Heart right ventricle (tissue), 16 donors: ENCODE measurements around the gene REST. TPM values are rescaled to one million over a fixed set of nuclear protein-coding genes. Genes with fewer than 3 reads are reported as not detected.

Experiments used
- ATAC-seq, 8 donors: fragments of 200-7000 bp; cut with Tn5 transposase; one replicate each; pipeline ENCODE4 v1.9.1; 2020; ENCODE audit warnings: mild to moderate bottlenecking in 8 of 8, moderate library complexity in 8 of 8, moderate number of reproducible peaks in 1 of 8
- DNase-seq, 2 donors: peaks; one replicate each; pipeline ENCODE4 v3.0.0-alpha.2; 2020
- H3K27ac ChIP-seq, 10 donors: fragments of 200-600 bp; sonication (generic) in 2 of 10; one replicate each; pipeline versions ENCODE4 v1.5.0 to v1.8.0; 2020 to 2022; ENCODE audit warnings: mild to moderate bottlenecking in 3 of 10
- H3K27me3 ChIP-seq, 7 donors: fragments of 200-600 bp; one replicate each; pipeline ENCODE4 v1.8.0; 2021 to 2022; ENCODE audit warnings: mild to moderate bottlenecking in 2 of 7
- H3K36me3 ChIP-seq, 9 donors: fragments of 200-600 bp; sonication (generic) in 1 of 9; one replicate each; pipeline versions ENCODE4 v1.5.0 to v1.8.0; 2020 to 2022; ENCODE audit warnings: mild to moderate bottlenecking in 2 of 9
- H3K4me1 ChIP-seq, 9 donors: fragments of 200-600 bp; sonication (generic) in 1 of 9; one replicate each; pipeline versions ENCODE4 v1.5.0 to v1.8.0; 2020 to 2022; ENCODE audit warnings: mild to moderate bottlenecking in 4 of 9
- H3K4me3 ChIP-seq, 10 donors: fragments of 200-600 bp; sonication (generic) in 2 of 10; one replicate each; pipeline versions ENCODE4 v1.5.0 to v1.8.0; 2020 to 2022; ENCODE audit warnings: mild to moderate bottlenecking in 7 of 10, moderate library complexity in 2 of 10
- H3K9me3 ChIP-seq, 11 donors: fragments of 200-600 bp in 10 of 11; sonication (generic) in 2 of 11; one replicate each; pipeline versions ENCODE4 v1.5.0 to v1.8.0; 2013 to 2022; ENCODE audit warnings: mild to moderate bottlenecking in 2 of 11, control low read depth in 1 of 11, moderate library complexity in 1 of 11
- WGBS, 2 donors: extraction: QIAGEN DNeasy Blood & Tissue Kit; methylation state at CpG; one replicate each; pipeline ENCODE4 v1.1.7; 2013; ENCODE audit warnings: inconsistent platforms in 1 of 2; 5-methylcytosine and 5-hydroxymethylcytosine counted together
- intact Hi-C, 10 donors: fragments of 100-400 bp; cut with DNase I; formaldehyde crosslinking; loops; one replicate each; pipeline versions ENCODE4 v1.11.1 to v1.14.2; 2022
- long read RNA-seq, 3 donors: library from polyadenylated mRNA; unstranded; transcript quantifications; one replicate each; pipeline ENCODE4 v2.0.0, GENCODE V29; 2020 to 2021
- polyA plus RNA-seq, 2 donors: library from polyadenylated mRNA; stranded (reverse); fragments of 200-250 nt; gene quantifications; one replicate each; pipeline ENCODE4 v1.2.3, GENCODE V29; 2013
- total RNA-seq, 10 donors: library from RNA; stranded (reverse); fragmentation: NEBNext Ultra II Directional in 3 of 10; extraction: Animal tissue kit (Norgen Biotek cat#: 25700) in 3 of 10; gene quantifications; one replicate each; pipeline versions ENCODE4 v1.2.1 to v1.2.4, GENCODE V29; 2021 to 2023
- TF ChIP-seq, protein P1 (sequence below), 9 donors: fragments of 200-600 bp; sonication (generic) in 2 of 9; IDR thresholded peaks; one replicate each; pipeline versions ENCODE4 v1.5.0 to v1.8.0; 2021 to 2022; ENCODE audit warnings: antibody characterized with exemption in 9 of 9, mild to moderate bottlenecking in 5 of 9, moderate library complexity in 1 of 9
- donor health status: Arrhythmogenic right ventricular cardiomyopathy.
- donor health status: ischemic (EF 13 %, LVEDD 7.1; RV severe dilation, severe dysfunction).
- donor health status: healthy with polysubstance abuse.
- donor health status: DM: no; HTN: yes; CAD: no.
- donor health status: DM: no; HTN: no; CAD: no.
- donor health status: ischemic (EF 25% LVEDD 6.9; RV normal size, moderate dysfunction).
- donor health status: ischemic (EF 25% LVEDD 5.7; RV mildly dilated, moderate dysfunction).
- donor health status: healthy.
- donor health status: DM: yes; HTN: yes; CAD: no.
- donor health status: Ischemic cardiomyopathy.
- donor health status: ischemic (EF 35%, LVEDD 5.7; RV mildly dilated, moderate dysfunction).
- donor health status: nonischemic (EF 11% LVEDD 7.7; RV severe dilation, severe dysfunction).
- donor health status: DM: yes; HTN: yes; CAD: no.
- donor health status: PGD.
- donor health status: ischemic (EF 29% LVEDD 5.4; RV normal size, mild dysfunction).
- donor health status: nonischemic (EF 23%, LVEDD 6.1; RV moderate dilation, normal function).

REST gene, protein sequence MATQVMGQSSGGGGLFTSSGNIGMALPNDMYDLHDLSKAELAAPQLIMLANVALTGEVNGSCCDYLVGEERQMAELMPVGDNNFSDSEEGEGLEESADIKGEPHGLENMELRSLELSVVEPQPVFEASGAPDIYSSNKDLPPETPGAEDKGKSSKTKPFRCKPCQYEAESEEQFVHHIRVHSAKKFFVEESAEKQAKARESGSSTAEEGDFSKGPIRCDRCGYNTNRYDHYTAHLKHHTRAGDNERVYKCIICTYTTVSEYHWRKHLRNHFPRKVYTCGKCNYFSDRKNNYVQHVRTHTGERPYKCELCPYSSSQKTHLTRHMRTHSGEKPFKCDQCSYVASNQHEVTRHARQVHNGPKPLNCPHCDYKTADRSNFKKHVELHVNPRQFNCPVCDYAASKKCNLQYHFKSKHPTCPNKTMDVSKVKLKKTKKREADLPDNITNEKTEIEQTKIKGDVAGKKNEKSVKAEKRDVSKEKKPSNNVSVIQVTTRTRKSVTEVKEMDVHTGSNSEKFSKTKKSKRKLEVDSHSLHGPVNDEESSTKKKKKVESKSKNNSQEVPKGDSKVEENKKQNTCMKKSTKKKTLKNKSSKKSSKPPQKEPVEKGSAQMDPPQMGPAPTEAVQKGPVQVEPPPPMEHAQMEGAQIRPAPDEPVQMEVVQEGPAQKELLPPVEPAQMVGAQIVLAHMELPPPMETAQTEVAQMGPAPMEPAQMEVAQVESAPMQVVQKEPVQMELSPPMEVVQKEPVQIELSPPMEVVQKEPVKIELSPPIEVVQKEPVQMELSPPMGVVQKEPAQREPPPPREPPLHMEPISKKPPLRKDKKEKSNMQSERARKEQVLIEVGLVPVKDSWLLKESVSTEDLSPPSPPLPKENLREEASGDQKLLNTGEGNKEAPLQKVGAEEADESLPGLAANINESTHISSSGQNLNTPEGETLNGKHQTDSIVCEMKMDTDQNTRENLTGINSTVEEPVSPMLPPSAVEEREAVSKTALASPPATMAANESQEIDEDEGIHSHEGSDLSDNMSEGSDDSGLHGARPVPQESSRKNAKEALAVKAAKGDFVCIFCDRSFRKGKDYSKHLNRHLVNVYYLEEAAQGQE
- total RNA-seq (10 to 100 TPM; 22.4 to 36.8 (median 28.6) TPM), polyA plus RNA-seq (1 to 10 TPM; 3.3 to 4.8 TPM)
- long read RNA-seq, donor 1, full-length matches to known transcripts = 23 of 44 reads
- long read RNA-seq, donor 1, partial matches to known transcripts = 2 of 44 reads
- long read RNA-seq, donor 1, other reads (novel, unspliced or antisense) = 19 of 44 reads
- long read RNA-seq, donor 2, full-length matches to known transcripts = 39 of 59 reads
- long read RNA-seq, donor 2, partial matches to known transcripts = 1 of 59 reads
- long read RNA-seq, donor 2, other reads (novel, unspliced or antisense) = 19 of 59 reads
- long read RNA-seq, donor 3, full-length matches to known transcripts = 21 of 65 reads
- long read RNA-seq, donor 3, partial matches to known transcripts = 2 of 65 reads
- long read RNA-seq, donor 3, other reads (novel, unspliced or antisense) = 42 of 65 reads

GRCh38 chr4:56907489-56908205 is at the start of gene REST:
REST (plus strand) TSS chr4:56907900; CDS start chr4:56910639, 2,739 bp downstream.
- peak; percentile 73 to 84 for DNase-seq
- peaks cover 0 to 16% (median 0%) of the 10 kb centered on the region in 9 donors for H3K36me3 ChIP-seq
- H3K27me3 ChIP-seq = no peaks in the 10 kb centered on the region
- peak within 1 kb of the TSS; percentile 53 to 96 (median 92) for H3K27ac ChIP-seq
- intact Hi-C loops = loop anchor here in 4 of 10 donors (5.0 kb wide), 1 partner anchor 70 kb away; the partner anchor contains the start of genes NOA1 (in 4 of the 4) and POLR2B (in 4 of the 4)
- TF ChIP-seq, protein P1, sequence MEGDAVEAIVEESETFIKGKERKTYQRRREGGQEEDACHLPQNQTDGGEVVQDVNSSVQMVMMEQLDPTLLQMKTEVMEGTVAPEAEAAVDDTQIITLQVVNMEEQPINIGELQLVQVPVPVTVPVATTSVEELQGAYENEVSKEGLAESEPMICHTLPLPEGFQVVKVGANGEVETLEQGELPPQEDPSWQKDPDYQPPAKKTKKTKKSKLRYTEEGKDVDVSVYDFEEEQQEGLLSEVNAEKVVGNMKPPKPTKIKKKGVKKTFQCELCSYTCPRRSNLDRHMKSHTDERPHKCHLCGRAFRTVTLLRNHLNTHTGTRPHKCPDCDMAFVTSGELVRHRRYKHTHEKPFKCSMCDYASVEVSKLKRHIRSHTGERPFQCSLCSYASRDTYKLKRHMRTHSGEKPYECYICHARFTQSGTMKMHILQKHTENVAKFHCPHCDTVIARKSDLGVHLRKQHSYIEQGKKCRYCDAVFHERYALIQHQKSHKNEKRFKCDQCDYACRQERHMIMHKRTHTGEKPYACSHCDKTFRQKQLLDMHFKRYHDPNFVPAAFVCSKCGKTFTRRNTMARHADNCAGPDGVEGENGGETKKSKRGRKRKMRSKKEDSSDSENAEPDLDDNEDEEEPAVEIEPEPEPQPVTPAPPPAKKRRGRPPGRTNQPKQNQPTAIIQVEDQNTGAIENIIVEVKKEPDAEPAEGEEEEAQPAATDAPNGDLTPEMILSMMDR (IDR thresholded peaks at IDR 0.05) = no peak
- H3K4me1 ChIP-seq = peaks cover 3 to 43% (median 39%) of the 10 kb centered on the region in 9 donors
- peak; percentile 74 to 90 (median 86) for ATAC-seq
- H3K4me3 ChIP-seq = peak within 1 kb of the TSS; percentile 63 to 99 (median 94)
- 1% methylated on average over 71 to 74 of the region's 74 CpGs for WGBS, 2 donors
- H3K9me3 ChIP-seq = no peaks in the 10 kb centered on the region

GRCh38 chr4:56859841-56860240 is 47.9 kb upstream of the REST start:
- no peak for DNase-seq
- ATAC-seq = no peak
- no peaks in the 10 kb centered on the region for H3K9me3 ChIP-seq
- no peaks in the 10 kb centered on the region for H3K27me3 ChIP-seq
- intact Hi-C loops = no loop called here
- 75 to 95% methylated on average over 5 of the region's 5 CpGs for WGBS, 2 donors
- no peaks in the 10 kb centered on the region for H3K4me1 ChIP-seq
- no peaks in the 10 kb centered on the region for H3K36me3 ChIP-seq
- no peak overlapping the region for H3K4me3 ChIP-seq
- TF ChIP-seq, protein P1 (IDR thresholded peaks at IDR 0.05) = no peak
- H3K27ac ChIP-seq = no peak overlapping the region

- 93 to 96% methylated on average over 3 of the region's 3 CpGs for WGBS, 2 donors
- intact Hi-C loops = no loop called here
- Histone ChIP-seq H3K4me3 (no peak overlapping the region), H3K27me3 (no peaks in the 10 kb centered on the region), H3K4me1 (no peaks in the 10 kb centered on the region), H3K36me3 (no peaks in the 10 kb centered on the region), H3K27ac (no peak overlapping the region), H3K9me3 (no peaks in the 10 kb centered on the region)
- no peak for DNase-seq
- ATAC-seq = no peak
- TF ChIP-seq, protein P1 (IDR thresholded peaks at IDR 0.05) = no peak
Measured at GRCh38 chr4:56860781-56861180, 46.9 kb upstream of the REST start.
